DOHH2 (cell line): Measurements from ENCODE around the gene COMT.

Experiments
- EZH2phosphoT487 ChIP-seq: fragments of 200-600 bp; sonication (generic); IDR thresholded peaks from 2 replicates; pipeline ENCODE4 v1.6.1; 2017; ENCODE audit warnings: borderline replicate concordance, mild to moderate bottlenecking, antibody characterized with exemption, low read length, moderate library complexity, mixed read lengths
- TF ChIP-seq, protein P1 (sequence below): fragments of 200-600 bp; sonication (generic); IDR thresholded peaks from one replicate; pipeline ENCODE4 v1.5.1; 2014; ENCODE audit warnings: antibody characterized with exemption, mild to moderate bottlenecking, low read depth, low read length; ENCODE audit not compliant: poor library complexity, severe bottlenecking

DNA sequence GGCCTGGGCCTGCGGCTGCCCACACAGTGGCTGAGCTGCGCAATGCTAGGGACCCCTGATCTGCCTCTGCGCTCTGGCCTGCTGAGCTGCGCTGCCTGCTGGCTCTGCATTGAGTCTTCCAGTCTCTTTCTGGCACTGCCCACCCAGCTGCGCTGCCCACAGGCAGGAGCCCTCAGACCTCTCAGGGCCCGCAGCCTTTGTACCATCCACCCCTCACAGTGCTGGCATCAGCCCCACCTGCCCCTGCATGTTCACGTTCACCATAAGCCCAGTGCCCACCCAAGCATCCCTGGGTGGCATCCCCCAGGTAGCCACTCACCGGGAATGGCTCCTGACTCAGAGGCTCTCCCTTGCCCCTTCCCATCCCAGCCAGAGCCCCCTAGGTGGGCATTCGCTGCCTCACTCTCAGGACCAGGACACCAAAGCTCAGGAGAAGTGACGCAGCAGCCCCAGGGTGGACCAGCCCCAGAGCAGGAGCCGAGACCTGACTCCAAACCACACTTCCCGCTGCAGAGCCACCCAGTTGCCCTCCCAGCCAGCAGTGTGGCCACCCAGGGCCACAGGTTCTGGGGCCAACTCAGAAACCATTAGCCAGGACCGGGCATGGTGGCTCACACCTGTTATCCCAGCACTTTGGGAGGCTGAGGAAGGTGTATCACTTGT lies 21.7 kb upstream of the COMT start:
- TF ChIP-seq, protein P1, sequence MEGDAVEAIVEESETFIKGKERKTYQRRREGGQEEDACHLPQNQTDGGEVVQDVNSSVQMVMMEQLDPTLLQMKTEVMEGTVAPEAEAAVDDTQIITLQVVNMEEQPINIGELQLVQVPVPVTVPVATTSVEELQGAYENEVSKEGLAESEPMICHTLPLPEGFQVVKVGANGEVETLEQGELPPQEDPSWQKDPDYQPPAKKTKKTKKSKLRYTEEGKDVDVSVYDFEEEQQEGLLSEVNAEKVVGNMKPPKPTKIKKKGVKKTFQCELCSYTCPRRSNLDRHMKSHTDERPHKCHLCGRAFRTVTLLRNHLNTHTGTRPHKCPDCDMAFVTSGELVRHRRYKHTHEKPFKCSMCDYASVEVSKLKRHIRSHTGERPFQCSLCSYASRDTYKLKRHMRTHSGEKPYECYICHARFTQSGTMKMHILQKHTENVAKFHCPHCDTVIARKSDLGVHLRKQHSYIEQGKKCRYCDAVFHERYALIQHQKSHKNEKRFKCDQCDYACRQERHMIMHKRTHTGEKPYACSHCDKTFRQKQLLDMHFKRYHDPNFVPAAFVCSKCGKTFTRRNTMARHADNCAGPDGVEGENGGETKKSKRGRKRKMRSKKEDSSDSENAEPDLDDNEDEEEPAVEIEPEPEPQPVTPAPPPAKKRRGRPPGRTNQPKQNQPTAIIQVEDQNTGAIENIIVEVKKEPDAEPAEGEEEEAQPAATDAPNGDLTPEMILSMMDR: no peak
- no peak for TF ChIP-seq EZH2phosphoT487
